Measurements from ENCODE around the gene PTGS1. TPM values are rescaled to one million over a fixed set of nuclear protein-coding genes. Genes with fewer than 3 reads are reported as not detected.

The PTGS1 gene
- total and polyA plus RNA-seq, 4 donors: 3.1 to 20.3 (median 8.1) TPM

DNA sequence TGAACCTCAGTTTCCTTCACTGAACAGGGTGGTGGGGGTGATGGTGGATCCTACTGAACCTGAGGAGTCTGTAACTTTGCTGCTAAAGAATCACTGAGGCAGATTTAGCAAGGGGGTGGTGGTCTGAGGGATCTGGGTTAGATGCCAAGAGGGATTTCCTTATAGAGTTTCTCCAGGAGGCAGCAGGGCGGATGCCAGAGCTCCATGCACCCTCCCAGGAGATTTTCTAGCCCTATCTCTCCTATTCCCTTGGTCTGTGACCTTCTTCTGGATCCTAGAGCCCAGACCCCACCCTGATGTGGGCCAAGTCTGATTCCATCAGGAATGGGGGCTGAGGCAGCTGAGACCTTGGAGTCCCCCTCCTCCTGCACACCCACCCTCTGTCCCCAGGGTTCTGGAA lies 6.0 kb downstream of the PTGS1 start:
- H3K27me3 ChIP-seq (ENCODE audit: control insufficient read depth in 1 of 2, insufficient read depth in 2 of 2, low read length in 1 of 2): no peaks in the 10 kb centered on the region
- ATAC-seq (ENCODE audit: low FRiP score): no peak
- intact Hi-C loops (cut with DNase I): no loop called here
- DNase-seq: no peak
- H3K4me1 ChIP-seq (ENCODE audit: control insufficient read depth in 1 of 2, insufficient read depth in 2 of 2, low read length in 2 of 2): no peaks in the 10 kb centered on the region
- WGBS, 2 donors: 87 to 100% methylated on average over 1 of the region's 1 CpG
- H3K9me3 ChIP-seq (ENCODE audit: control insufficient read depth, low read length): peaks cover 2% of the 10 kb centered on the region
- no peak overlapping the region for H3K4me3 ChIP-seq (ENCODE audit: low read length in 2 of 2)
- H3K27ac ChIP-seq (ENCODE audit: low read depth in 1 of 2, low read length in 2 of 2): no peak overlapping the region
- no peaks in the 10 kb centered on the region for H3K36me3 ChIP-seq (ENCODE audit: control insufficient read depth in 1 of 2, insufficient read depth in 2 of 2, low read length in 1 of 2)

DNA sequence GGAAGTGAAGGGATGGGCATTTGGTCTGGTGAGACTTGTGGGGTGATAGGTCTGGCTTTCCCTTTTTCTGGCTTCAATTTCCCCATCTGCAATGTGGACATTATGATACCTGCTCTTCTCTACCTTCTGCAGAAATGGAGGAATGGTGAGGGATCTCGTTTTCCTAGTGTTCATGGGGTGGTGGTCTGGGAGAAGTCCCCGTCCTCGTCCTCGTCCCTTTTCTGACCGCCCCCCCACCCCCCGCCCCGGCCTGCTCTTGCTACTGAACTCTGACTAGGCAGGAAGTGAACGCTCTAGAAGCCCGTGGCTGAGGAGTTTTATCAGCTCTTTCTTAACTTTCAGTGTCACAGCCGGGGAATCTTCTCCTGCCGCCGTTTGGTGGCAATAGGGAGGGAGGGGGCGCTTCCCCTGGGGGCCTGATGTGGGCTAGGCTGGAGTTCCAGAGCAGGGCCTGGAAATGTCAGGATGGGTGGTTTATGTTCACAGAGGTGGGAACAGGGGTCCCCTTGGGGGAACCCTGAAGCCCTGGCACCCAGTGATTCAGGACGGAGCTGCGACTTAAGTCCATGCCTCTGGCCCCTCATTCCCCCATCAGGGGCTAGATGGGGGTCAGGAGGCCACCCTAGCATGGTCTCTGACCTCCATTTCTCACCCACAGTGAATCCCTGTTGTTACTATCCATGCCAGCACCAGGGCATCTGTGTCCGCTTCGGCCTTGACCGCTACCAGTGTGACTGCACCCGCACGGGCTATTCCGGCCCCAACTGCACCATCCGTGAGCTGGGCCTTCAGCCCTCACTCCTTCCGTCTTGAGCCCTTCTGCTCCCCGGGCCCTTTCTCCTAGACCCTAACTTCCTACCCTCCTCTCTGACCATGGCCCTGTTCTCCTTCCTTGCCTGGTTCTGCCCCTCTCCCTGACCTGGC lies 6.7 kb downstream of the PTGS1 start:
- no peak overlapping the region for H3K27ac ChIP-seq (ENCODE audit: low read depth in 1 of 2, low read length in 2 of 2)
- no peaks in the 10 kb centered on the region for H3K27me3 ChIP-seq (ENCODE audit: control insufficient read depth in 1 of 2, insufficient read depth in 2 of 2, low read length in 1 of 2)
- 81 to 84% methylated on average over 24 of the region's 24 CpGs for WGBS, 2 donors
- DNase-seq (no peak), ATAC-seq (ENCODE audit: low FRiP score) (no peak)
- no peaks in the 10 kb centered on the region for H3K36me3 ChIP-seq (ENCODE audit: control insufficient read depth in 1 of 2, insufficient read depth in 2 of 2, low read length in 1 of 2)
- H3K9me3 ChIP-seq (ENCODE audit: control insufficient read depth, low read length): peaks cover 2% of the 10 kb centered on the region
- no peak overlapping the region for H3K4me3 ChIP-seq (ENCODE audit: low read length in 2 of 2)
- H3K4me1 ChIP-seq (ENCODE audit: control insufficient read depth in 1 of 2, insufficient read depth in 2 of 2, low read length in 2 of 2): no peaks in the 10 kb centered on the region
- intact Hi-C loops (cut with DNase I): no loop called here

DNA sequence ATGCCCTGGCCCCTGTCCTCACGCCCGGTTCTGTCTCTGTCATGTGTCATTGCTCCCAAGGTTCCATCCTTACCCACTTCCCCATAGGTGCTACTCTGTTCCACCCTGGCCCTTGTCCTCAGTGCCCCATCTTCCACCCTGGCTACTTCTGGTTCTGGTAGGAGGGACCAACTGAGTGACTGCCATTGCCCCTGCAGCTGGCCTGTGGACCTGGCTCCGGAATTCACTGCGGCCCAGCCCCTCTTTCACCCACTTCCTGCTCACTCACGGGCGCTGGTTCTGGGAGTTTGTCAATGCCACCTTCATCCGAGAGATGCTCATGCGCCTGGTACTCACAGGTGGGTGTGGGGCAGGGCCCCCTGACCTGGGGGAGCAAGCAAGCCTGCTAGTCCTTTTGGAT lies 7.4 kb downstream of the PTGS1 start:
- ATAC-seq (ENCODE audit: low FRiP score): no peak
- Histone ChIP-seq H3K4me3 (ENCODE audit: low read length in 2 of 2) (no peak overlapping the region), H3K36me3 (ENCODE audit: control insufficient read depth in 1 of 2, insufficient read depth in 2 of 2, low read length in 1 of 2) (no peaks in the 10 kb centered on the region), H3K9me3 (ENCODE audit: control insufficient read depth, low read length) (peaks cover 2% of the 10 kb centered on the region), H3K4me1 (ENCODE audit: control insufficient read depth in 1 of 2, insufficient read depth in 2 of 2, low read length in 2 of 2) (no peaks in the 10 kb centered on the region), H3K27me3 (ENCODE audit: control insufficient read depth in 1 of 2, insufficient read depth in 2 of 2, low read length in 1 of 2) (no peaks in the 10 kb centered on the region), H3K27ac (ENCODE audit: low read depth in 1 of 2, low read length in 2 of 2) (no peak overlapping the region)
- no peak for DNase-seq
- 96 to 97% methylated on average over 8 of the region's 8 CpGs for WGBS, 2 donors
- intact Hi-C loops (cut with DNase I): no loop called here

DNA sequence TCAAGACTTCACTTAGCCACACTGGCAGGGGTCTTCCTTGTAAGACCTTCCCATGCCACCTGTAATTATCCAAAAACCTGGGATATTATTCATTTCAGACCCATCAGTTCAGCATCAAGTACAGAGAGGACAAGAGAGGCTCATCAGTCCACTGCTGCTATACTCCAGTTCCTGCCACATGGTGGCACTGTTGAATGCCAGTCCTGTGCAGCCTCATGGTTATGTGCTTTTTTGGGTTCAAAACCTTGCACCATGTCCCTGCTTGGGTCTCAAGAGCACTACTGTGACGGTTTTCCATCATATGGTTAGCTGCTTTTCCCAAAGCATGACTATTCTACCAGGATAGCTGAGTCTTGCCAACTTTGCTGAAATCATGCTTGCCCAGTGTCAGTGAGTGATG lies 8.5 kb downstream of the PTGS1 start:
- no peaks in the 10 kb centered on the region for H3K36me3 ChIP-seq (ENCODE audit: control insufficient read depth in 1 of 2, insufficient read depth in 2 of 2, low read length in 1 of 2)

DNA sequence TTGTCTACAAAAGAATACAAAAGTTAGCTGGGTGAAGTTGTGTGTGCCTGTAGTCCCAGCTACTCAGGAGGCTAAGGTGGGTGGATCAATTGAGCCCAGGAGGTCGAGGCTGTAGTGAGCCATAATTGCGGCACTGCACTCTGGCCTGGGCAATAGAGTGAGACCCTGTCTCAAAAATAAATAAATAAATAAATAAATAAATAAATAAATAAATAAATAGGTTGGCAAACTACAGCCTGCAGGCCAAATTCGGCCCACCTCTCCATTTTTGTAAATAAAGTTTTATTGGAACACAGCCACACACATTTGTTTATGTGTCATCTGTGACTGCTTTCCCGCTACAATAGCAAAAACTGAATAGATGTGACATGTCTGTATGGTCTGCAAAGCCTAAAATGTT lies 9.5 kb downstream of the PTGS1 start:
- DNase-seq (no peak), ATAC-seq (ENCODE audit: low FRiP score) (no peak)
- Histone ChIP-seq H3K27ac (ENCODE audit: low read depth in 1 of 2, low read length in 2 of 2) (no peak overlapping the region), H3K9me3 (ENCODE audit: control insufficient read depth, low read length) (peaks cover 2% of the 10 kb centered on the region), H3K36me3 (ENCODE audit: control insufficient read depth in 1 of 2, insufficient read depth in 2 of 2, low read length in 1 of 2) (no peaks in the 10 kb centered on the region), H3K4me1 (ENCODE audit: control insufficient read depth in 1 of 2, insufficient read depth in 2 of 2, low read length in 2 of 2) (no peaks in the 10 kb centered on the region), H3K4me3 (ENCODE audit: low read length in 2 of 2) (no peak overlapping the region), H3K27me3 (ENCODE audit: control insufficient read depth in 1 of 2, insufficient read depth in 2 of 2, low read length in 1 of 2) (no peaks in the 10 kb centered on the region)
- intact Hi-C loops (cut with DNase I): loop anchor here in 1 of 2 donors (5.0 kb wide), 1 partner anchor 72 kb away; no protein-coding TSS in a partner anchor
- WGBS, 2 donors: 93 to 96% methylated on average over 4 of the region's 4 CpGs

More for the DNA sequence above, 8.5 kb downstream of the PTGS1 start:
- intact Hi-C loops (cut with DNase I): no loop called here
- no peak overlapping the region for H3K4me3 ChIP-seq (ENCODE audit: low read length in 2 of 2)
- WGBS, 2 donors: 87 to 88% methylated on average over 1 of the region's 1 CpG
- DNase-seq (no peak), ATAC-seq (ENCODE audit: low FRiP score) (no peak)
- no peaks in the 10 kb centered on the region for H3K4me1 ChIP-seq (ENCODE audit: control insufficient read depth in 1 of 2, insufficient read depth in 2 of 2, low read length in 2 of 2)
- H3K27me3 ChIP-seq (ENCODE audit: control insufficient read depth in 1 of 2, insufficient read depth in 2 of 2, low read length in 1 of 2): no peaks in the 10 kb centered on the region
- H3K9me3 ChIP-seq (ENCODE audit: control insufficient read depth, low read length): peaks cover 2% of the 10 kb centered on the region
- H3K27ac ChIP-seq (ENCODE audit: low read depth in 1 of 2, low read length in 2 of 2): no peak overlapping the region

DNA sequence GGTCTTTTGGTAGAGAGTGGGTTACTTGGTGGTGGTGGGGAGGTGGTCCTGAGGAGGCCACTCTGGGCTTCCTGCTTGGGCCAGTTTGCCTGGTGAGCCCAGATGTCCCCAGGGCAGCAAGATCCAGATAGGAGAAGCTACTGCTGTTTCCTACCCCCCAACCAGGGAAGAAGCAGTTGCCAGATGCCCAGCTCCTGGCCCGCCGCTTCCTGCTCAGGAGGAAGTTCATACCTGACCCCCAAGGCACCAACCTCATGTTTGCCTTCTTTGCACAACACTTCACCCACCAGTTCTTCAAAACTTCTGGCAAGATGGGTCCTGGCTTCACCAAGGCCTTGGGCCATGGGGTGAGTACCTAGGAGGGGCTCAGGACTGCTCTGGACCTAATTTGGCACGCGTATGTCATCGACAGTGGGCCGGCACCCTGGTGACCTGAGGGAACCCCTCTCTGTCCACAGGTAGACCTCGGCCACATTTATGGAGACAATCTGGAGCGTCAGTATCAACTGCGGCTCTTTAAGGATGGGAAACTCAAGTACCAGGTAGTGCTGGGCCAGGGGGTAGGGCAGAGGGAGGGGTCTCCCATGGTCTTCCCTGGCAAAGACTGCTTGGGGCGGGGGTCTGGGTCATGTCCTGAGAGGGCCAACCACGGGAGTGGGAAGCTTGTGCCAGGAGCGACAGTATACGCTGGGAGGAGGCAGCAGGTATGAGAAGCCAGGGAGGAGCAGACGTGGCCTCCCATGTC lies 10.6 kb downstream of the PTGS1 start:
- DNase-seq (no peak), ATAC-seq (ENCODE audit: low FRiP score) (no peak)
- 93% methylated on average over 14 of the region's 14 CpGs for WGBS, 2 donors
- no peak overlapping the region for H3K4me3 ChIP-seq (ENCODE audit: low read length in 2 of 2)
- H3K4me1 ChIP-seq (ENCODE audit: control insufficient read depth in 1 of 2, insufficient read depth in 2 of 2, low read length in 2 of 2): no peaks in the 10 kb centered on the region
- H3K9me3 ChIP-seq (ENCODE audit: control insufficient read depth, low read length): peaks cover 2% of the 10 kb centered on the region
- no peak overlapping the region for H3K27ac ChIP-seq (ENCODE audit: low read depth in 1 of 2, low read length in 2 of 2)
- no peaks in the 10 kb centered on the region for H3K36me3 ChIP-seq (ENCODE audit: control insufficient read depth in 1 of 2, insufficient read depth in 2 of 2, low read length in 1 of 2)
- no peaks in the 10 kb centered on the region for H3K27me3 ChIP-seq (ENCODE audit: control insufficient read depth in 1 of 2, insufficient read depth in 2 of 2, low read length in 1 of 2)
- intact Hi-C loops (cut with DNase I): loop anchor here in 1 of 2 donors (5.0 kb wide), 1 partner anchor 71 kb away; no protein-coding TSS in a partner anchor

DNA sequence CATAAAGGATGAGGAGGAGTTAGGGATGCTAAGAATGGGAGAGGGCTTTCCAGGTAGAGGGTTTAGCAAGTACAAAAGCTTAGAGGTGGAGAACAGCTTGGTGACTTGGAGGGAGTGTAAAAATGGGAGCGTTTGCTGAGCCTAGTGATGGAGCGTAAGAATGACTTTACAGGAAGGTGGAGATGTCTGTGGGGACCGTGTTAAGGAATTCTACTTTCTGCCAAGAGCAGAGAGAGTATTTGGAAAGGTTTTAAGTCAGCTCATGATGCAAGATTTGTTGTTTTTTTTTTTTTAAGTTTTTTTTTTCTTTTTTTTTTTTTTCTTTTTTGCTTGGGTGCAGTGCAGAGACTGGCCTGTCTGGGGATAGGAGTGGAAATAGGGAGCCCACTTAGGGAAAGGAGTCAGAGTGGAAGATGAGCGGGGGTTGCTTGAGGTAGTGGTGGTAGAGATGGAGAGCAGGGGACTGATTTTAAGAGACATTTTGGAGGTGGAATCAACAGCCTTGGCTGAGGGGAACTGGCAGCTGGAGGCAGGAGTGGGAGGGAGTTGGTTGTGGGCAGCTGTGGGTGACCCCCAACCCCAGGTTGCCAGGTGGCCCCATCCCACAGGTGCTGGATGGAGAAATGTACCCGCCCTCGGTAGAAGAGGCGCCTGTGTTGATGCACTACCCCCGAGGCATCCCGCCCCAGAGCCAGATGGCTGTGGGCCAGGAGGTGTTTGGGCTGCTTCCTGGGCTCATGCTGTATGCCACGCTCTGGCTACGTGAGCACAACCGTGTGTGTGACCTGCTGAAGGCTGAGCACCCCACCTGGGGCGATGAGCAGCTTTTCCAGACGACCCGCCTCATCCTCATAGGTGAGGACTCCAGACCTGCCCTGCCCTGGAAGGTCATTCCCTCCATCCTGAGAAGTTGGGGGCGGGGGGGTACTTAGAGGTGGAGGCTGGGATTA lies 12.4 kb downstream of the PTGS1 start:
- H3K27ac ChIP-seq (ENCODE audit: low read depth in 1 of 2, low read length in 2 of 2): no peak overlapping the region
- no peaks in the 10 kb centered on the region for H3K27me3 ChIP-seq (ENCODE audit: control insufficient read depth in 1 of 2, insufficient read depth in 2 of 2, low read length in 1 of 2)
- H3K4me1 ChIP-seq (ENCODE audit: control insufficient read depth in 1 of 2, insufficient read depth in 2 of 2, low read length in 2 of 2): no peaks in the 10 kb centered on the region
- 74 to 76% methylated on average over 16 of the region's 16 CpGs for WGBS, 2 donors
- DNase-seq (no peak), ATAC-seq (ENCODE audit: low FRiP score) (no peak)
- no peak overlapping the region for H3K4me3 ChIP-seq (ENCODE audit: low read length in 2 of 2)
- H3K9me3 ChIP-seq (ENCODE audit: control insufficient read depth, low read length): peaks cover 2% of the 10 kb centered on the region
- H3K36me3 ChIP-seq (ENCODE audit: control insufficient read depth in 1 of 2, insufficient read depth in 2 of 2, low read length in 1 of 2): no peaks in the 10 kb centered on the region
- intact Hi-C loops (cut with DNase I): loop anchor here in 1 of 2 donors (5.0 kb wide), 1 partner anchor 69 kb away; no protein-coding TSS in a partner anchor

DNA sequence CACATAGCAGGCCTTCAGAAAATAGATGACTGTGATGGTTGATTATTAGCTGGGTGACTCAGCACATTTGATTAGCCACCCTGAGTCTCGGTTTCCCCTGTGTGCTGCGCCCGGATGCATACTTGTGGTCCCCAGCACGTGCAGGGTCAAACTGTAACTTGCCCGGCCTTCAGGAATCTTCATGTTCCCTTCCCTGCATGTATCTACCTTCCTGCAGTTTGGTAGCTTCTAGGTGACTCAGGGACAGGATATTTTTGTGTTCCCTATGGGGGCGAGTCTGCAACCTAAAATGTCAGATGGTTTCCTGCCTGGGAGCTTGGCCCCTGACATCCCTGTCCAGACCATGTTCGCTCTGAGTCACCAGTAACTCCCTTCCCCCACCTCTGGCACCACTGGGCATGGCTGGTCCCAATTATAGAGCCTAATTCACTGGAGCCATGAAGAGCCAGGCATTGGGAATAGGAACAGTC lies 13.2 kb downstream of the PTGS1 start:
- Histone ChIP-seq H3K27me3 (ENCODE audit: control insufficient read depth in 1 of 2, insufficient read depth in 2 of 2, low read length in 1 of 2) (no peaks in the 10 kb centered on the region), H3K9me3 (ENCODE audit: control insufficient read depth, low read length) (peaks cover 2% of the 10 kb centered on the region), H3K4me3 (ENCODE audit: low read length in 2 of 2) (no peak overlapping the region), H3K27ac (ENCODE audit: low read depth in 1 of 2, low read length in 2 of 2) (no peak overlapping the region), H3K4me1 (ENCODE audit: control insufficient read depth in 1 of 2, insufficient read depth in 2 of 2, low read length in 2 of 2) (no peaks in the 10 kb centered on the region), H3K36me3 (ENCODE audit: control insufficient read depth in 1 of 2, insufficient read depth in 2 of 2, low read length in 1 of 2) (no peaks in the 10 kb centered on the region)
- ATAC-seq (ENCODE audit: low FRiP score) (peak; percentile 50), DNase-seq (peak in 1 of 2 donors; percentile 78)
- WGBS, 2 donors: 80 to 87% methylated on average over 7 of the region's 7 CpGs
- intact Hi-C loops (cut with DNase I): loop anchor here in 1 of 2 donors (5.0 kb wide), 1 partner anchor 68 kb away; no protein-coding TSS in a partner anchor
